Esophagus squamous epithelium (tissue), 5 donors: Measurements from ENCODE around the gene MPIG6B. TPM values are rescaled to one million over a fixed set of nuclear protein-coding genes. Genes with fewer than 3 reads are reported as not detected.
A peak's percentile ranks its signal among the peaks of the same experiment; 100 is the strongest.

Experiments used
- DNase-seq: peaks from one replicate; lab custom pipeline; 2025; lab: John Stamatoyannopoulos, UW
- H3K27ac ChIP-seq, 4 donors: fragments of 200-600 bp; sonication (generic); one replicate each; pipeline ENCODE4 v1.5.1; 2016 to 2019; ENCODE audit warnings: mild to moderate bottlenecking in 1 of 4
- H3K27me3 ChIP-seq, 4 donors: fragments of 200-600 bp; sonication (generic); 1 replicate in 3 of 4; 2 replicates in 1 of 4; pipeline versions ENCODE4 v1.5.1 to v1.6.0; 2017 to 2021; ENCODE audit warnings: antibody characterized with exemption in 1 of 4
- H3K36me3 ChIP-seq, 3 donors: fragments of 200-600 bp; sonication (generic); one replicate each; pipeline ENCODE4 v1.5.1; 2016 to 2019
- H3K4me1 ChIP-seq, 3 donors: fragments of 200-600 bp; sonication (generic); one replicate each; pipeline ENCODE4 v1.5.1; 2017 to 2019
- H3K4me3 ChIP-seq, 4 donors: fragments of 200-600 bp; sonication (generic); 1 replicate in 3 of 4; 2 replicates in 1 of 4; pipeline ENCODE4 v1.5.1; 2016 to 2019; ENCODE audit warnings: mild to moderate bottlenecking in 2 of 4, moderate library complexity in 1 of 4
- H3K9me3 ChIP-seq, 3 donors: fragments of 200-600 bp; sonication (generic); one replicate each; pipeline ENCODE4 v1.5.1; 2016 to 2019
- CTCF ChIP-seq, 6 experiments: fragments of 450-650 bp in 4 of 6; fragments of 200-600 bp in 2 of 6; sonication (generic) in 2 of 6; IDR thresholded peaks; one replicate each; pipeline ENCODE4 v1.5.1; 2016 to 2019; ENCODE audit warnings: antibody characterized with exemption in 6 of 6, mild to moderate bottlenecking in 4 of 6, moderate library complexity in 4 of 6
- POLR2A ChIP-seq, 4 donors: fragments of 450-650 bp; IDR thresholded peaks; one replicate each; pipeline ENCODE4 v1.6.1; 2017; ENCODE audit warnings: antibody characterized with exemption in 4 of 4, mild to moderate bottlenecking in 4 of 4, moderate library complexity in 3 of 4
- WGBS, 2 donors: methylation state at CpG; one replicate each; pipeline ENCODE4 v1.1.5; 2018; 5-methylcytosine and 5-hydroxymethylcytosine counted together
- intact Hi-C: fragments of 100-400 bp; cut with DNase I; formaldehyde crosslinking; loops from one replicate; pipeline ENCODE4 v1.15.0; 2022
- total RNA-seq, 4 donors: library from RNA; depleted of rRNA; stranded (reverse); fragments of >200 nt; gene quantifications; one replicate each; pipeline ENCODE4 v1.1.0, GENCODE V29; 2016
- donor health status: DM: yes; HTN: yes; CAD: no.

MPIG6B gene
- total RNA-seq, 4 donors from 2014 or later = 0.12 to 1.4 (median 0.73) TPM

GRCh38 chr6:31725502-31726350 is 2.6 kb downstream of the MPIG6B start:
- no peak for DNase-seq
- peaks cover 0 to 29% (median 0%) of the 10 kb centered on the region in 3 donors for H3K36me3 ChIP-seq
- H3K27ac ChIP-seq = peak overlapping the region in 3 of 4 donors; percentile 28 to 97 (median 42)
- H3K9me3 ChIP-seq = no peaks in the 10 kb centered on the region
- 77 to 84% methylated on average over 12 of the region's 12 CpGs for WGBS, 2 donors
- H3K27me3 ChIP-seq = no peaks in the 10 kb centered on the region
- H3K4me3 ChIP-seq = no peak overlapping the region
- TF ChIP-seq CTCF (IDR thresholded peaks at IDR 0.05) (no peak), POLR2A (IDR thresholded peaks at IDR 0.05) (no peak)
- H3K4me1 ChIP-seq = peaks cover 21 to 73% (median 27%) of the 10 kb centered on the region in 3 donors
- intact Hi-C loops = no loop called here

GRCh38 chr6:31727034-31727716 is 4.0 kb downstream of the MPIG6B start:
- peak overlapping the region in 1 of 4 donors; percentile 23 for H3K4me3 ChIP-seq
- H3K9me3 ChIP-seq = no peaks in the 10 kb centered on the region
- no peaks in the 10 kb centered on the region for H3K27me3 ChIP-seq
- H3K36me3 ChIP-seq = peaks cover 7 to 44% (median 12%) of the 10 kb centered on the region in 3 donors
- 20 to 60% methylated on average over 1 to 3 of the region's 7 CpGs for WGBS, 2 donors
- no peak for TF ChIP-seq POLR2A (IDR thresholded peaks at IDR 0.05)
- TF ChIP-seq CTCF (IDR thresholded peaks at IDR 0.05) = no peak
- DNase-seq = no peak
- peak overlapping the region; percentile 31 to 98 (median 96) for H3K27ac ChIP-seq
- intact Hi-C loops = no loop called here
- peaks cover 21 to 74% (median 28%) of the 10 kb centered on the region in 3 donors for H3K4me1 ChIP-seq

GRCh38 chr6:31727717-31728671 is 4.8 kb downstream of the MPIG6B start:
- H3K4me3 ChIP-seq = peak overlapping the region in 3 of 4 donors; percentile 73 to 91 (median 85)
- 68 to 74% methylated on average over 18 to 19 of the region's 41 CpGs for WGBS, 2 donors
- H3K27ac ChIP-seq = peak overlapping the region; percentile 31 to 98 (median 96)
- H3K4me1 ChIP-seq = peaks cover 21 to 80% (median 28%) of the 10 kb centered on the region in 3 donors
- no peaks in the 10 kb centered on the region for H3K27me3 ChIP-seq
- H3K9me3 ChIP-seq = no peaks in the 10 kb centered on the region
- no peak for DNase-seq
- H3K36me3 ChIP-seq = peaks cover 15 to 52% (median 19%) of the 10 kb centered on the region in 3 donors
- TF ChIP-seq CTCF (IDR thresholded peaks at IDR 0.05) = no peak
- TF ChIP-seq POLR2A (IDR thresholded peaks at IDR 0.05) = no peak
- intact Hi-C loops = no loop called here

- no peaks in the 10 kb centered on the region for H3K27me3 ChIP-seq
- TF ChIP-seq CTCF (IDR thresholded peaks at IDR 0.05) (peak in 4 of 6 experiments; percentile 53 to 78 (median 63)), POLR2A (IDR thresholded peaks at IDR 0.05) (no peak)
- DNase-seq = no peak
- intact Hi-C loops = no loop called here
- peaks cover 26 to 90% (median 33%) of the 10 kb centered on the region in 3 donors for H3K4me1 ChIP-seq
- peak within 1 kb of the TSS; percentile 90 to 98 (median 96) for H3K27ac ChIP-seq
- H3K4me3 ChIP-seq = peak within 1 kb of the TSS; percentile 68 to 91 (median 79)
- H3K36me3 ChIP-seq = peaks cover 24 to 61% (median 28%) of the 10 kb centered on the region in 3 donors
- H3K9me3 ChIP-seq = no peaks in the 10 kb centered on the region
- WGBS, 2 donors = 17 to 49% methylated on average over 21 to 25 of the region's 36 CpGs
Measured at GRCh38 chr6:31728767-31729514, 5.8 kb downstream of the MPIG6B start, which contains the start of gene DDAH2. Gene DDAH2, minus strand, starts transcription at chr6:31729299. Its CDS starts 138 bp downstream, at chr6:31729161.
